HG03354 (cell line): ENCODE measurements around the gene ATP5F1D.
"Not testable (repeated sequence)": the region's sequence is repeated elsewhere in the genome, so short reads cannot be mapped to it uniquely, and the experiment has no call there.

Source experiments
- ATAC-seq: cut with Tn5 transposase; IDR thresholded peaks from one replicate; pipeline ENCODE4 v1.9.1; 2021; ENCODE audit warnings: mild to moderate bottlenecking; ENCODE audit not compliant: unreplicated experiment, poor library complexity, severe bottlenecking

ATP5F1D gene

GRCh38 chr19:1241417-1242095 lies at the start of gene ATP5F1D:
Gene ATP5F1D, plus strand, starts transcription at chr19:1241751. Its CDS starts 100 bp downstream, at chr19:1241851.
- peak; percentile 53 for ATAC-seq

DNA sequence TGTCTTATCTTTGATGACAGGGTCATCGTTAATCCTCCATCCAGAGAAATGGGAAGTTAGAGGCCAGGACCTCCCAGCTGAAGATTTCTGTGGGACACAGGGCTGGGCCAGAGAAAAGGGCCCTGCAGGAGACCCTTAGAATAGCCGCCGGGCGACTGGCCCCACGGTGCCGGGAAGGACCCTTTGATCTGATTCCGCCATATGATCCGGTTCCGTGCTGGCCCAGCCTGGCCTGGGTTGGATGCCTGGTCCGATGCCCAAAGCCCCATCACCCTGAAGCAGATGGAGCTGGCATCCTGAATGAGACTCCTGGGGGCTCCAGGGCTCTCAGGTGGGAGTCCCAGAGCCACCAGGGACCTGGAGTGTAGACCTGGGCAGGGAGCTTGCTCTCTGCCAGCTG lies 42.0 kb upstream of the ATP5F1D start:
- ATAC-seq = no peak

- ATAC-seq = not testable (repeated sequence)
Measured at GRCh38 chr19:1200614-1201013, 40.9 kb upstream of the ATP5F1D start.

GRCh38 chr19:1205114-1206099 lies 36.1 kb upstream of the ATP5F1D start, which contains the start of gene STK11:
Gene STK11, plus strand, starts transcription at chr19:1205778. Its CDS starts 1,136 bp downstream, at chr19:1206914.
- peak; percentile 82 for ATAC-seq

DNA sequence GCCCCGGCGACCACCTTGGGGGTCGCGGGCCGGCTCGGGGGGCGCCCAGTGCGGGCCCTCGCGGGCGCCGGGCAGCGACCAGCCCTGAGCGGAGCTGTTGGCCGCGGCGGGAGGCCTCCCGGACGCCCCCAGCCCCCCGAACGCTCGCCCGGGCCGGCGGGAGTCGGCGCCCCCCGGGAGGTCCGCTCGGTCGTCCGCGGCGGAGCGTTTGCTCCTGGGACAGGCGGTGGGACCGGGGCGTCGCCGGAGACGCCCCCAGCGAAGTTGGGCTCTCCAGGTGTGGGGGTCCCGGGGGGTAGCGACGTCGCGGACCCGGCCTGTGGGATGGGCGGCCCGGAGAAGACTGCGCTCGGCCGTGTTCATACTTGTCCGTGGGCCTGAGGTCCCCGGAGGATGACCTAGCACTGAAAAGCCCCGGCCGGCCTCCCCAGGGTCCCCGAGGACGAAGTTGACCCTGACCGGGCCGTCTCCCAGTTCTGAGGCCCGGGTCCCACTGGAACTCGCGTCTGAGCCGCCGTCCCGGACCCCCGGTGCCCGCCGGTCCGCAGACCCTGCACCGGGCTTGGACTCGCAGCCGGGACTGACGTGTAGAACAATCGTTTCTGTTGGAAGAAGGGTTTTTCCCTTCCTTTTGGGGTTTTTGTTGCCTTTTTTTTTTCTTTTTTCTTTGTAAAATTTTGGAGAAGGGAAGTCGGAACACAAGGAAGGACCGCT lies 35.2 kb upstream of the ATP5F1D start:
- ATAC-seq = no peak

DNA sequence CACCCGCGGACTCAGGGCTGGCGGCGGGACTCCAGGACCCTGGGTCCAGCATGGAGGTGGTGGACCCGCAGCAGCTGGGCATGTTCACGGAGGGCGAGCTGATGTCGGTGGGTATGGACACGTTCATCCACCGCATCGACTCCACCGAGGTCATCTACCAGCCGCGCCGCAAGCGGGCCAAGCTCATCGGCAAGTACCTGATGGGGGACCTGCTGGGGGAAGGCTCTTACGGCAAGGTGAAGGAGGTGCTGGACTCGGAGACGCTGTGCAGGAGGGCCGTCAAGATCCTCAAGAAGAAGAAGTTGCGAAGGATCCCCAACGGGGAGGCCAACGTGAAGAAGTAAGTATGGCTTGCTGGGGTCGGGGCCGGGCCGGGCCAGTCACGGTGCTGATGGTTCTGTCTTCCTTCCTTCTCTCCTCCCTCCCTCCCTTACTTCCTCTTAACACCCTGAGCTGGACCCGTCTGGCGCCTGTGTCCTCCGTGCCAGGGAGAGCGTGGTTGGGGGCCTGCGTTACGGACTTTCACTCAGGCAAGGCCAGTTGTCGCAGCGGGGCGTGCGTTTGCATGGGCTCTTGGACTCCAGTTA lies 34.6 kb upstream of the ATP5F1D start:
- no peak for ATAC-seq

DNA sequence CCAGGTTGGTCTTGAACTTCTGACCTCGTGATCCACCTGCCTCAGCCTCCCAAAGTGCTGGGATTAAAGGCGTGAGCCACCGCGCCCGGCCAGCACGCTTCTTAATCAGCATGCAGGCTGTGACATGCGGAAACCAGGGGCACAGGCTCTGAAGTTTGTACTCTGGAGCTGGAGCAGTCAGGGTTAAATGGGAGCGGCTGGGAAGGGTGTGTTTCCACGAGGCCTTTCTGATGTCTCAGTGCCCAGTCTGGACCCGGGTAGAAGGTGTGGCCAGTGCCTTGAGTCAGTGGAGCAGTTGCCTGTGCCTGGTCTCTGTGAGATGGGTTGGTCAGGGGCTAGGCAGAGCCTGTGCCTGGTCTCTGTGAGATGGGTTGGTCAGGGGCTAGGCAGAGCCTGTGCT lies 32.7 kb upstream of the ATP5F1D start:
- not testable (repeated sequence) for ATAC-seq

DNA sequence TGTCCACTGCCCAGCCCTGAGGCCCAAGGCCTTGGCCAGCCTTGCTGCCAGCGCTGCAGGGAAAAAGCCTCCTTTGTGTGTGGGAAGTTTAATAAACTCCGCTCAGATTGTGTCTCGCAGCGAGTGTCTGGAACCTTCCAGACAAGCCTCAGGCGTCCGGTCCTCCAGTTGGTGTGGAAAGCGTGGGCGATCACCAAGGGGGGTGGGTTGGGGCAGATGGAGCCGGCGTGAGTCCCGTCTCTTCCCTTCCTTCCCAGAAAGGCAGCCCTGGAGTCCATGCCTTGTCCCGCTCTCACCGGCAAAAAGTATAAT lies 31.4 kb upstream of the ATP5F1D start:
- no peak for ATAC-seq

DNA sequence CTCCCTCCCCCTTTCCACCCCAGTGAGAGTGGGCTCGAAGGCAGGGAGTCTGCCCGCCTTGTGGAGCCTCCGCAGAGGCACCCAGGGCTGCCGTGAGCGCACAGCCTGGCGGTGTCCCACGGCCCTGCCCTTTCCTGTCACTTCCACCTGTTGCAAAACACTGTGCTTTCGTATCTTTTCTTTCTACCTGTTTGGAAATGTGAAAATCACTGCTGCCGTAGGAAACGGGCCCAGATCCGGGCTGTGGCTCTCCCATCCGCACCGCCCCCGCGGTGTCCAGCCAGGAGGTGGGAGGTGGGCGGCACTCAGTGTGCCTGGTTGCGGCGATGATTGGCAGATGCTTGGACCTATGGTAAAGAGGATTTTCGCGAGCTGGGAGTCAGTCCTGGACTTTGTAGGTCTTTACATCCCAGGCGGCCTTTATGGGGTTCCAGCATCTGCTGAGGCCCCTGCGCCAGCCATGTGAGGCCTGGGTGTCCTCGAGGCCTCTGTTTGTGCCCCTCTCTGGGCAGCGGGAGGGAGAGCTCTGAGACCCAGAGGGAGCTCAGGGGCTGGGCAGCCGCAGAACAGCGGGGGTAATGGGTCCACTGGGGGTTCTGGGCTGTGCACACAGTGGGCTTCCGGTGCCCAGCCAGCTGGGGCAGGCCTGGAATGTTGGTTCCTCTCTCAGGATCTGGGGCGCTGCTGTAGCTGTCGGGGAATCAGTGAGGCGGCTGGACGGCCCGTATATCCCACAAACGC lies 29.9 kb upstream of the ATP5F1D start:
- no peak for ATAC-seq

- ATAC-seq = no peak
Measured at GRCh38 chr19:1213391-1214286, 27.9 kb upstream of the ATP5F1D start.

DNA sequence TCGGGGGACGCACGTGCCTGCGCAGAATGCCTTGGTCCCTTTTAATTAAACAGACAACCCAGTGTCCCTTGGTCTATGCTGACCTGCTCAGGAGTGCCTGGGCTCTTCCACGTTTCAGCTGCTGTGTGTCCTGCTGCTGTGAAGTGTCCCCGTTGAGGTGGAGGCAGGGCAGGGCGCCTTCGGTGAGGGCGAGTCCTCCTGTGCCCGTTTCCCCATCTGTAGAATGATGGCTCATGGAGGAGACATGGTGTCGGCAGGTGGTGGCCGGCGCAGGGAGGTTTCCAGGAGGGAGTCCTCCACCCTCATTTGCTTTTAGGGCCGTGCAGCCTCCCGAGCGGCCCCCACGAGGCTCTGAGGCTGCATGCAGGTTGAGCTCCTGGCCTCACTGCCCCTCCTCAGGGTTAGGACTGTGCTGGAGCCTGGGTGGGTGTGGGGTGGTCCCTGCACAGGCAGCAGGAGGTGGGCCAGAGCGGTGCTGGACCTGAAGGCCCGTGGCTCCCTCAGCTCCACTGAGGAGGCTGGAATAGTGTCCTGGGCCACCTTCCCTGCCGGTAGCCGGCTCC lies 27.2 kb upstream of the ATP5F1D start:
- no peak for ATAC-seq

DNA sequence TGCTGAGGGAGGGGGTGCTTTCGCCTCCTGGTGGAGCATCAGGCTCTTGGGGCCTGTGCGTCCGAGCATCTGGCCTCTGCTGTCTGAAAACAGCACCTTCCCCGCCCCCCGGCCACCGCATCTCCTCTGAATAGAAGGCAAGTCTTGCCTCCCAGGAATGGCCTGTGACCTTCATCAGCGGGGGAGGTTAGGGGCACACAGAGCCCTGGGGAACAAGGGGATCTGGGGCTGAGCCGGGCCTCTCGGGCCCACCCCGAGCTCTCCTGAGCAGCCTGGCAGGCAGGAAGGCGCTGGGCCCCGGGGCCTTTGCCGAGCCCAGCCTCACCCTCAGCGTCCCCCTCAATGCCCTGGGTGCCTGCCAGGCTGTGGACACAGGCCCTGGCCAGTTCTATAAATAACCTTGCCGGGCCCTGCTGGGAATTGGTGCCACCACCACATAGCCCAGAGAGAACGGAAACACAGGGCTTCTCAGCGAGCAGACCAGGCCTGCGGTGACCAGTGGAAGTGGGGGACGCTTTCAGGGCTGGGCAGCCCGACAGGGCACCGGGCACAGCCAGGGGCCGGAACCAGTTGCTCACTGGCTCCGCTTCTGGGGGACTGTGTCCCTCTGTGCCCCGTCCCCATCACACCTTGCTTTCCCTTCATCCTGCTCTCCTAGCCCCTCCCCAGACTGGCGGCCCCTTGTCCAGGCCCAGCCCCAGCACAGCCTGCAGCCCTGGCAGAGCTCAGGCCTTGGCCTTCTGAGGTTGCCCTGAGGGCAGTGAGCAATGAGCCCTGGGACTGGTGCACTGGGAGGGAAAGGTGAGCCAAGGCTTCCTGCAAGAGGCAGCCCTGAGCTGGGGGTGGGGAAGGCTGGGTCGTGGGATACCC lies 26.5 kb upstream of the ATP5F1D start:
- ATAC-seq = no peak

GRCh38 chr19:1216756-1217155 lies 24.8 kb upstream of the ATP5F1D start:
- ATAC-seq = no peak

DNA sequence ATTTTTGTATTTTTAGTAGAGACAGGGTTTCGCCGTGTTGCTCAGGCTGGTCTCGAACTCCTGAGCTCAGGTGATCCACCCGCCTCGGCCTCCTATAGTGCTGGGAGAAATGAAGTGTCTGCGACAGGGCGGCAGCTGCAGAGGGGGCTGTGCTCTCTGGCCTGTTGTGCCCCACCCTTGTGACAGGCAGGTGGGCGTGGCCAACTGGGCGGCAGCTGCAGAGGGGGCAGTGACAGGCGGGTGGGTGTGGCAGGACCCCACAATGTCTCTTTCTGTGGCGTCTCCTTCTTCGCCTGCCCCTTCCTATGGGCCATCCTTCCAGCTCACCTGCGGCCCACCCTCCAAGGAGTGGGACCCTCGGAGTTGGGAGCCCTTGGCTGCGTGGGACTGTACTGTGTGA lies 24.2 kb upstream of the ATP5F1D start:
- no peak for ATAC-seq

DNA sequence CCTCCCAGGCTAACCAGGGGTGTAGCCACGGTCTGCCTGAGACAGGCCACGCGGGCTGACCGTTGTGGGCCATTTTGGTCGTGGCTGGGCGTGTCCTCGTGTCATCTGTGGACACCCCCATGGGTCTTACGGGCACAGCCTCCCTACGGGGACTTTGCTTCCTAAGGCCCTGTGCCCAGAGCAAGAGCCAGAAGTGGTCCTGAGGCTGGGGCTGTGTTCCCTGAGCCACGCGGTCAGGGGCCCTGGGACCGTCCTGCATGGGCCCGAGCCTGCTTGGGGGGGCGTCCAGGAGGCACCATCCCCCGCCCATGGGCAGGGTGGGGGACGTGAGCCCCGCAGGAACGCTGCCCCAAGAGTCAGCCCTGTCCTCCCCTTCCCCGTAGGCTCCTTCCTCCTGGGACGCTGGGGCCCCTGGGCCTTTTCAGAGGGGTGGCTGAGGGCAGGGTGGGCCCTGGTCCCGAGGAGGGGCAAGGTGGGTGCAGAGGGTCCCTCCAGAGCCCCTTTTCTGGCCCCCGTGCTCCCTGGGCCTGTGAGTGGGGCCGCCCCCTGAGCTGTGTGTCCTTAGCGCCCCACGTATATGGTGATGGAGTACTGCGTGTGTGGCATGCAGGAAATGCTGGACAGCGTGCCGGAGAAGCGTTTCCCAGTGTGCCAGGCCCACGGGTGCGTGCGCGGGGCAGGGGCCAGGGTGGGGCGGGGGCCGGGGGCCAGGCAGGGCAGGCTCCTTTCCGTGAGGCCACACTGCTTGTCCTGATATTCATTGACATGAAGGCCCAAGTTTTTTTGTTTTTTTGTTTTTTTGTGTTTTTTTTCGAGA lies 22.6 kb upstream of the ATP5F1D start:
- ATAC-seq = no peak

- ATAC-seq = no peak
Measured at GRCh38 chr19:1219786-1220476, 21.6 kb upstream of the ATP5F1D start.
